NCI-H345 (cell line): ENCODE results near the gene TET3.
"Not testable (repeated sequence)": the region's sequence is repeated elsewhere in the genome, so short reads cannot be mapped to it uniquely, and the experiment has no call there.

Experiments
- DNase-seq: peaks from one replicate; lab custom pipeline; 2025; lab: John Stamatoyannopoulos, UW

The TET3 gene

GRCh38 chr2:73984203-73984921, at the start of gene TET3:
TET3 (plus strand) TSS chr2:73984910; CDS start chr2:73986404, 1,494 bp downstream.
- DNase-seq: peak; percentile 46

- DNase-seq: no peak
These were observed 49.1 kb upstream of the TET3 start for GRCh38 chr2:73935641-73936040.

- no peak for DNase-seq
These were observed 47.4 kb upstream of the TET3 start for GRCh38 chr2:73937103-73937885.

GRCh38 chr2:73937899-73938298, 46.8 kb upstream of the TET3 start:
- DNase-seq: no peak

- DNase-seq: no peak
These were observed 45.9 kb upstream of the TET3 start for GRCh38 chr2:73938718-73939352.

- no peak for DNase-seq
These were observed 45.3 kb upstream of the TET3 start for GRCh38 chr2:73939419-73939818.

- DNase-seq: not testable (repeated sequence)
These were observed 44.6 kb upstream of the TET3 start for GRCh38 chr2:73940066-73940465.

GRCh38 chr2:73942664-73943063, 42.0 kb upstream of the TET3 start:
- no peak for DNase-seq

- no peak for DNase-seq
These were observed 40.0 kb upstream of the TET3 start for GRCh38 chr2:73944714-73945113.

GRCh38 chr2:73946215-73946614, 38.5 kb upstream of the TET3 start:
- DNase-seq: no peak

- no peak for DNase-seq
These were observed 38.0 kb upstream of the TET3 start for GRCh38 chr2:73946666-73947065.

GRCh38 chr2:73947412-73948018, 37.2 kb upstream of the TET3 start:
- DNase-seq: no peak

GRCh38 chr2:73949802-73950201, 34.9 kb upstream of the TET3 start:
- no peak for DNase-seq

- no peak for DNase-seq
These were observed 31.9 kb upstream of the TET3 start for GRCh38 chr2:73952499-73953446.

- DNase-seq: no peak
These were observed 28.4 kb upstream of the TET3 start for GRCh38 chr2:73956218-73956865.

- no peak for DNase-seq
These were observed 23.4 kb upstream of the TET3 start for GRCh38 chr2:73961274-73961673.

- DNase-seq: no peak
These were observed 22.7 kb upstream of the TET3 start for GRCh38 chr2:73961823-73962615.

GRCh38 chr2:73962798-73963197, 21.9 kb upstream of the TET3 start:
- no peak for DNase-seq

GRCh38 chr2:73963385-73964120, 21.2 kb upstream of the TET3 start:
- no peak for DNase-seq
